ENCODE measurements around the gene OR1K1. TPM values are rescaled to one million over a fixed set of nuclear protein-coding genes. Genes with fewer than 3 reads are reported as not detected.

OR1K1 gene
- total RNA-seq, 4 donors from 2014 or later, result not detected

DNA sequence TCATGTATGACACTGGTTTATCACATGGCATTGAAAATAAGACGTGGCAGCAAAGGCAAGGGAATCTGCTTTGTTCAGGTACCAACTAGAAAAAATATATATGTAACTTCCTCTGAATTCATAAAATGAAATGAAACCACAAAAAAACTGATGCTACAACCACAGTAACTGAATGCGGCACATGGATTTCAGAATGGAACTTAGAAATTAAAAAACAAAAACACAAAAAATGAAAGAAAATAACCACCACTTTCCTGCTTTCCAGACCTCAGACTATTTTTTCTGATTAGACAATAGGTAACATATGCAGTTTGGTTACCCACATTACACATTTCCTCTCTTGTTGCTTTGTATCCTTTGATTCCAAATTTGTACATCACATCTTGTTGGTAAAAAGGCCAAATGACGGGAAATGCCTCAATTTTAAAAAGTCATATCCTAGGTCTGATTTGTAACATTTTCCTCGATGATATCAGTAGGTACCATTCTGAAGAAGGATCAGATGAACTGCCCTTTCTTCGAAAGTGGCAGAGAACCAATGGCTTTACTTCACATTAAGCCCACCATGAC lies 46.5 kb downstream of the OR1K1 start:
- Histone ChIP-seq H3K27me3 (no peaks in the 10 kb centered on the region), H3K27ac (no peak overlapping the region), H3K36me3 (peaks cover 0 to 31% (median 14%) of the 10 kb centered on the region in 4 donors), H3K4me1 (no peaks in the 10 kb centered on the region), H3K9me3 (no peaks in the 10 kb centered on the region), H3K4me3 (no peak overlapping the region)
- 84 to 86% methylated on average over 5 of the region's 5 CpGs for WGBS, 2 donors (ENCODE audit: low coverage in 1 of 2)
- in situ Hi-C loops (cut with MboI; ENCODE audit: low pct_ligation_motif_present in 1 of 4, low pct_unique_long_range_greater_than_20kb in 1 of 4, low sequenced_read_pairs in 3 of 4) (no loop called here), intact Hi-C loops (cut with DNase I; ENCODE audit: low total_unique reads) (no loop called here)
- DNase-seq, result no peak
- TF ChIP-seq POLR2AphosphoS5 (IDR thresholded peaks at IDR 0.05) (no peak), EP300 (IDR thresholded peaks at IDR 0.05; ENCODE audit: low read depth) (no peak), POLR2A (IDR thresholded peaks at IDR 0.05) (no peak)
- TF ChIP-seq, protein P1, sequence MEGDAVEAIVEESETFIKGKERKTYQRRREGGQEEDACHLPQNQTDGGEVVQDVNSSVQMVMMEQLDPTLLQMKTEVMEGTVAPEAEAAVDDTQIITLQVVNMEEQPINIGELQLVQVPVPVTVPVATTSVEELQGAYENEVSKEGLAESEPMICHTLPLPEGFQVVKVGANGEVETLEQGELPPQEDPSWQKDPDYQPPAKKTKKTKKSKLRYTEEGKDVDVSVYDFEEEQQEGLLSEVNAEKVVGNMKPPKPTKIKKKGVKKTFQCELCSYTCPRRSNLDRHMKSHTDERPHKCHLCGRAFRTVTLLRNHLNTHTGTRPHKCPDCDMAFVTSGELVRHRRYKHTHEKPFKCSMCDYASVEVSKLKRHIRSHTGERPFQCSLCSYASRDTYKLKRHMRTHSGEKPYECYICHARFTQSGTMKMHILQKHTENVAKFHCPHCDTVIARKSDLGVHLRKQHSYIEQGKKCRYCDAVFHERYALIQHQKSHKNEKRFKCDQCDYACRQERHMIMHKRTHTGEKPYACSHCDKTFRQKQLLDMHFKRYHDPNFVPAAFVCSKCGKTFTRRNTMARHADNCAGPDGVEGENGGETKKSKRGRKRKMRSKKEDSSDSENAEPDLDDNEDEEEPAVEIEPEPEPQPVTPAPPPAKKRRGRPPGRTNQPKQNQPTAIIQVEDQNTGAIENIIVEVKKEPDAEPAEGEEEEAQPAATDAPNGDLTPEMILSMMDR (IDR thresholded peaks at IDR 0.05), result no peak

DNA sequence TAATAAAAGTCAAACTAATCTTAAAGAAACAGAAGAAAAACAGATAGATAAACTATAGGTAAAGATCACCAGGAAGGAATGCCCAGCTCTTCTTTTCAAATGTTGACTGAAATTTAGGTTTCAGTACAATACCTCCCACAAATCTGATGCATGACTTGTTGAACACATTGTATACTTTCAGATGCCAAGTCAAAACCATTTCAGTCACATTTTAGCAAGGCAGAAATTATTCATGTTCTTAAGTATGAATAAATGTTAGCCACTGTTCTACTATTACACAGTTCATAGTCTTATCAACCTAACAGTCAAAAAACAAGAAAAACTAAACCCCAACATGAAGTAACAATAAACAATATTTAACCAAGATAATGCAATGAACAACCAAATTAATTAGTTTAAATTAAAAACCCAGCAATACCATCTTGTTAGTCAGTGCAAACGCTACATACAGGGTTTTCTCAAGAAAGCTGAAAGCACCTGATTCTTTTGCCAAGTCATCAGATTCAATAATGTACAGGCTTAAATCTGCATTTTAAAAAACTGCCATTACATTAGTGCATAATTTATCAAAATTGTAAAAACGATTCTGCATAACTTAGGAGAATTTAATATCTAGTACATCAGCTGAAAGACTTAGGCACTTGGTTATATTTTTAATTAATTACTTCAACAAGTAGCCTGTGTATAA lies 48.5 kb downstream of the OR1K1 start:
- no peaks in the 10 kb centered on the region for H3K4me1 ChIP-seq
- no peak overlapping the region for H3K27ac ChIP-seq
- no peak overlapping the region for H3K4me3 ChIP-seq
- no peak for DNase-seq
- peaks cover 0 to 33% (median 15%) of the 10 kb centered on the region in 4 donors for H3K36me3 ChIP-seq
- H3K9me3 ChIP-seq, result no peaks in the 10 kb centered on the region
- H3K27me3 ChIP-seq, result no peaks in the 10 kb centered on the region
- WGBS, 2 donors (ENCODE audit: low coverage in 1 of 2), result 83 to 87% methylated on average over 2 of the region's 2 CpGs
- TF ChIP-seq POLR2A (IDR thresholded peaks at IDR 0.05) (no peak), POLR2AphosphoS5 (IDR thresholded peaks at IDR 0.05) (no peak)
- in situ Hi-C loops (cut with MboI; ENCODE audit: low pct_ligation_motif_present in 1 of 4, low pct_unique_long_range_greater_than_20kb in 1 of 4, low sequenced_read_pairs in 3 of 4) (no loop called here), intact Hi-C loops (cut with DNase I; ENCODE audit: low total_unique reads) (no loop called here)

Other genes starting within 250 kb of the OR1K1 start
- not detected for gene OR1N2, start 247.0 kb upstream of the OR1K1 start, total RNA-seq
- not detected for gene OR1L8, start 216.7 kb upstream of the OR1K1 start, total RNA-seq
- gene OR1Q1, start 185.4 kb upstream of the OR1K1 start, total RNA-seq, result not detected
- gene OR1B1, start 142.5 kb upstream of the OR1K1 start, total RNA-seq, result not detected
- not detected for gene OR1L1, start 138.4 kb upstream of the OR1K1 start, total RNA-seq
- gene OR1L3, start 125.0 kb upstream of the OR1K1 start, total RNA-seq, result not detected
- gene OR1L4, start 76.1 kb upstream of the OR1K1 start, total RNA-seq, result not detected
- not detected for gene OR1L6, start 57.8 kb upstream of the OR1K1 start, total RNA-seq
- not detected for gene OR5C1, start 11.2 kb upstream of the OR1K1 start, total RNA-seq
- gene PDCL, start 28.5 kb downstream of the OR1K1 start, total RNA-seq, result 10 to 100 TPM in 3 of 4 donors, 1 to 10 TPM in 1; 4.6 to 16.4 (median 12.8) TPM
- 100 to 1,000 TPM in 1 of 4 donors, 10 to 100 TPM in 3; 42.5 to 163 (median 54.7) TPM for gene RC3H2, start 105.2 kb downstream of the OR1K1 start, total RNA-seq
- gene ZBTB6, start 113.2 kb downstream of the OR1K1 start, total RNA-seq, result 10 to 100 TPM in 1 of 4 donors, 1 to 10 TPM in 3; 5.2 to 10.1 (median 8.7) TPM
- gene ZBTB26, start 131.4 kb downstream of the OR1K1 start, total RNA-seq, result 10 to 100 TPM in 1 of 4 donors, 1 to 10 TPM in 3; 6.7 to 18.5 (median 8.0) TPM
- gene RABGAP1, start 140.9 kb downstream of the OR1K1 start, total RNA-seq, result 100 to 1,000 TPM in 2 of 4 donors, 10 to 100 TPM in 2; 56.1 to 114 (median 88.9) TPM
- gene GPR21, start 233.5 kb downstream of the OR1K1 start, total RNA-seq, result 1 to 10 TPM in 1 of 4 donors, not detected in 3; 3.0 TPM

Measured in transverse colon (tissue), 4 donors.